ENCODE measurements around the gene IGF2BP2. TPM values are rescaled to one million over a fixed set of nuclear protein-coding genes. Genes with fewer than 3 reads are reported as not detected.

Gene IGF2BP2
- total RNA-seq, 1 donor from 2014 or later: 9.8 TPM

DNA sequence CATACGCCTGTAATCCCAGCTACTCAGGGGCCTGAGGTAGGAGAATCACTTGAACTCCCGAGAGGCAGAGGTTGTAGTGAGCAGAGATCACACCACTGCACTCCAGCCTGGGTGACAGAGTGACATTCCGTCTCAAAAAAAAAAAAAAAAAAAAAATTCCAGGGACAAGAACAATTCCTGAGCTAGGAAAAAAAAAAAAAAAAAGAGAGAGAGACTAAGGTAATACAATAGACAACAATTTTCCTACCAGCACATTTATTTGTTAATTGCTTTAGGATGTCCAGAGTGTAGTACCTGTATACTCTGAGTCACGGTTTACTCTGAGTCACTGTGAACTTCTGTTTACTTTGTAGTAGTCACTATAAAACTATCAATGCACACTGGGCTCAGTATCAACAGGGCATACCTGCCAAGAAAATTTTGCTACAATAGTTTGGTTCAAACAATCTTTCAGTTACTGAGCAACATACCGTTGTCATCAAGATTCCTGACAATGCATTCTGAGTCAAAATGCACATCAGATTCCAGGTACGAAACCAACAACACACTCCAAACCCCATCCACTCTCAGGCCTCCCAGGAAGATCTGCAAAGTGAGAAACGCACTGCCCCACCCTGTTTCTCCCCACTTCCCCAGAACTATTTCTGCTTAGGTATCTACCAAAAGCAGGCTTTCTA is 28.3 kb downstream of the IGF2BP2 start:
- Histone ChIP-seq H3K4me1 (no peaks in the 10 kb centered on the region), H3K36me3 (no peaks in the 10 kb centered on the region), H3K9me3 (no peaks in the 10 kb centered on the region), H3K4me3 (no peak overlapping the region), H3K27ac (no peak overlapping the region), H3K27me3 (no peaks in the 10 kb centered on the region)
- TF ChIP-seq POLR2AphosphoS5 (IDR thresholded peaks at IDR 0.05; ENCODE audit: insufficient read depth in 1 of 2, low read depth in 1 of 2): peak in 1 of 2 donors; percentile 31
- TF ChIP-seq, protein P1, sequence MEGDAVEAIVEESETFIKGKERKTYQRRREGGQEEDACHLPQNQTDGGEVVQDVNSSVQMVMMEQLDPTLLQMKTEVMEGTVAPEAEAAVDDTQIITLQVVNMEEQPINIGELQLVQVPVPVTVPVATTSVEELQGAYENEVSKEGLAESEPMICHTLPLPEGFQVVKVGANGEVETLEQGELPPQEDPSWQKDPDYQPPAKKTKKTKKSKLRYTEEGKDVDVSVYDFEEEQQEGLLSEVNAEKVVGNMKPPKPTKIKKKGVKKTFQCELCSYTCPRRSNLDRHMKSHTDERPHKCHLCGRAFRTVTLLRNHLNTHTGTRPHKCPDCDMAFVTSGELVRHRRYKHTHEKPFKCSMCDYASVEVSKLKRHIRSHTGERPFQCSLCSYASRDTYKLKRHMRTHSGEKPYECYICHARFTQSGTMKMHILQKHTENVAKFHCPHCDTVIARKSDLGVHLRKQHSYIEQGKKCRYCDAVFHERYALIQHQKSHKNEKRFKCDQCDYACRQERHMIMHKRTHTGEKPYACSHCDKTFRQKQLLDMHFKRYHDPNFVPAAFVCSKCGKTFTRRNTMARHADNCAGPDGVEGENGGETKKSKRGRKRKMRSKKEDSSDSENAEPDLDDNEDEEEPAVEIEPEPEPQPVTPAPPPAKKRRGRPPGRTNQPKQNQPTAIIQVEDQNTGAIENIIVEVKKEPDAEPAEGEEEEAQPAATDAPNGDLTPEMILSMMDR (IDR thresholded peaks at IDR 0.05): no peak
- no peak for DNase-seq (ENCODE audit: extremely low spot score in 2 of 2)
- intact Hi-C loops (cut with DNase I): no loop called here

DNA sequence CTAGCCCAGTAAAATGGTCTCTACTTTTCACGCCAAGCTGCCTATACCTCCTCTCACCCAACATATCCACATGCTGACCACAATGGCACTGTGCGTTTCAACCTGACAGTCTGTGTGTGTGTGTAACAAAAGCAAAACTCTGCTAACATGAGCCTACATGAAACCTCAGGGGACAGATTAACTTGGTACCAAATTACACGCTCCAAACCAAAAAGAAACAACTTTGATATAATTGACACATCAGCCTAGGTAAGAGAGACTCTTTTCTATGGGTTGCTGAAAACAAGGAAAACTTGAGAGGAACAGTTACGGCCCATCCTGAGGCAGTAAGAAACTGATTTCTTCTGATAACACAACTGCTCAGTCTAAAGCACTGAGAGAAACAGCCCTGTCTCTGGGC is 31.5 kb downstream of the IGF2BP2 start:
- intact Hi-C loops (cut with DNase I): no loop called here
- Histone ChIP-seq H3K27me3 (no peaks in the 10 kb centered on the region), H3K4me3 (no peak overlapping the region), H3K27ac (no peak overlapping the region), H3K9me3 (no peaks in the 10 kb centered on the region), H3K4me1 (no peaks in the 10 kb centered on the region), H3K36me3 (no peaks in the 10 kb centered on the region)
- TF ChIP-seq POLR2AphosphoS5 (IDR thresholded peaks at IDR 0.05; ENCODE audit: insufficient read depth in 1 of 2, low read depth in 1 of 2) (no peak), POLR2A (IDR thresholded peaks at IDR 0.05) (no peak)
- TF ChIP-seq, protein P1 (IDR thresholded peaks at IDR 0.05): no peak
- no peak for DNase-seq (ENCODE audit: extremely low spot score in 2 of 2)

DNA sequence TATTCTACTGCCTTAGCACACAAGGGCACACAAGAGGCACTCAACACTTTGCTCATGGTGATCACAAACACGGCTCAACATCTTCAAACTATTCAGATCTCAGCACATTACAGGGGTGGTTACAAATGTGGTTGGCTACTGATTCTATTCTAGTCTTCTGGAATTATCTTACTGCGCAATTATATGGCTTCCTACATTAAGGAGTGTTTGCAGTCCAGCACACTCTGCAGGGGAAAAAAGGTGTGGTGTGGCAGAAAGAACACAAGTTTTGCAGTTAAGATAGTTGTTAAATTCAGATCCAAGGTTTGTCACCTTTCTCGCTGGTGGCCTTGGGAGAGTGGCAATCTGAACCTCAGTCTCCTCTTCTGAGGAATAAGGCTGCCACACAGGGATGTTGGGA is 31.9 kb downstream of the IGF2BP2 start:
- Histone ChIP-seq H3K9me3 (no peaks in the 10 kb centered on the region), H3K4me1 (no peaks in the 10 kb centered on the region), H3K4me3 (no peak overlapping the region), H3K27me3 (no peaks in the 10 kb centered on the region), H3K27ac (no peak overlapping the region), H3K36me3 (no peaks in the 10 kb centered on the region)
- no peak for DNase-seq (ENCODE audit: extremely low spot score in 2 of 2)
- intact Hi-C loops (cut with DNase I): no loop called here
- no peak for TF ChIP-seq POLR2A (IDR thresholded peaks at IDR 0.05)
- no peak for TF ChIP-seq POLR2AphosphoS5 (IDR thresholded peaks at IDR 0.05; ENCODE audit: insufficient read depth in 1 of 2, low read depth in 1 of 2)
- TF ChIP-seq, protein P1 (IDR thresholded peaks at IDR 0.05): no peak

DNA sequence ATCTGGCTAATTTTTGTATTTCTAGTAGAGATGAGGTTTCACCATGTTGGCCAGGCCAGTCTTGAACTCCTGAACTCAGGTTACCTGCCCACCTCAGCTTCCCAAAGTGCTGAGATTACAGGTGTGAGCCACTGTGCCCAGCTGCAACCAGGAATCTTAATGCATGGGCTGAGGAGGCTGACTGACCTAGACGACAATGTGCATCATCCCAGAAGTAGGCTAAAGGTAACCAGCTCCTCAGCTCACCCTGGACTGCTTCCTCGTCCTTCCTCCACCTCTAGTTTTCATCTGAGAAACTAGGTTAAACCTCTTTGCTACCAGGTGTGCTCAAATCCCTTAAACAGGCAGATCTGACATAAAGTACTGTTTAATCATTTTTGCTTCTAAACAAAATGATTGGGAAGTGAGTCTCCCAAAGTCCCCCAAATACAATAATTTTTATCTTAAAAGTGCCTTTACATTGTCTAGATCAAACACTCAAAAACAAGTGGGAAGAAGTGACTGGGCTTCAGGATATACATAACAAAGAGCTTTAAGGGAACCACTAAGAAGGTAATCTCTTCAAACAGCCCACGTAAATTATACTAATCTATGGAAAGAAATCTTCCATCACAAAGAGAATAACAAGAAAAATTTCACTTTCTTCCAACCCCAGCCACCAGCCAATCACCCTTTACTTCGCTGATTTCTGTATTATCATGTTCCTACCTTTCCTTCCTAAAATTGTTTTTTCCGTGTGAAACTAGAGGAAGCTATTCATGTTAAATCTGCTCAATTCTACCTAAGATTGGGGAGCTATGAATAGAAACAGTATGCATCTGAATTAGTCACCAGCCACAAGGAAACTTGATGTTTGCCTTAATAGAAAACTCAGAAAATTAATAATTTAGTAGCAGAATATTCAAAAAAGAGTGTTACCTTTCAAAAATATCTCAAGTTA is 34.7 kb downstream of the IGF2BP2 start:
- intact Hi-C loops (cut with DNase I): no loop called here
- TF ChIP-seq POLR2AphosphoS5 (IDR thresholded peaks at IDR 0.05; ENCODE audit: insufficient read depth in 1 of 2, low read depth in 1 of 2) (no peak), POLR2A (IDR thresholded peaks at IDR 0.05) (no peak)
- TF ChIP-seq, protein P1 (IDR thresholded peaks at IDR 0.05): no peak
- H3K27me3 ChIP-seq: no peaks in the 10 kb centered on the region
- H3K9me3 ChIP-seq: no peaks in the 10 kb centered on the region
- no peak overlapping the region for H3K4me3 ChIP-seq
- no peaks in the 10 kb centered on the region for H3K4me1 ChIP-seq
- DNase-seq (ENCODE audit: extremely low spot score in 2 of 2): no peak
- H3K27ac ChIP-seq: no peak overlapping the region
- no peaks in the 10 kb centered on the region for H3K36me3 ChIP-seq

DNA sequence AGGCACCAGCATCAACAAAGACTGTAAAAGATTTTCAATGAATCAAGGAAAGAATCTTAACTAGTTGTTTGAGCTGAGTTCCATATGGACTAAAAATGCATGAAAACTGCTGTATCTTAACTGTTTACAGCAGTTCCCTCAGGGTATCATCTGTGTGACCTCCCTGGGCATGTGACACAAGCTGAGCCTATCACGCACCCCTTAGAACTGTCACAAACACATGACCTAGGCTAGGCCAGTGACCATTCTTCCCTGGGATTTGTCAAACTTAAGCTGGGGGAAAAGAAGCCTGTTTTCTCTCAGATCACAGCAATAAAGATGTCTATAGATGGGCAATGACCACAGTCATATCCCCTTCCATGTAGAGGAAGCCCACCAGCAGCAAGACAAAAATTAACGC is 35.7 kb downstream of the IGF2BP2 start:
- Histone ChIP-seq H3K4me3 (no peak overlapping the region), H3K9me3 (no peaks in the 10 kb centered on the region), H3K27me3 (no peaks in the 10 kb centered on the region), H3K4me1 (no peaks in the 10 kb centered on the region), H3K36me3 (no peaks in the 10 kb centered on the region), H3K27ac (no peak overlapping the region)
- intact Hi-C loops (cut with DNase I): no loop called here
- no peak for TF ChIP-seq POLR2AphosphoS5 (IDR thresholded peaks at IDR 0.05; ENCODE audit: insufficient read depth in 1 of 2, low read depth in 1 of 2)
- TF ChIP-seq POLR2A (IDR thresholded peaks at IDR 0.05): no peak
- TF ChIP-seq, protein P1 (IDR thresholded peaks at IDR 0.05): no peak
- DNase-seq (ENCODE audit: extremely low spot score in 2 of 2): no peak
